H54 (cell line): ENCODE data around the gene ESF1.
"Not testable (repeated sequence)": the region's sequence is repeated elsewhere in the genome, so short reads cannot be mapped to it uniquely, and the experiment has no call there.

Experiments
- DNase-seq: peaks from one replicate; pipeline ENCODE4 v3.0.0; 2011; ENCODE audit warnings: low spot score, mixed read lengths; ENCODE audit not compliant: insufficient read length
- FAIRE-seq: peaks from 3 replicates; lab custom pipeline; 2011; peaks lifted over from hg19 to GRCh38; lab: Jason Lieb, UNC
- POLR2A ChIP-seq: IDR thresholded peaks from 2 replicates; pipeline ENCODE4 v1.6.1; 2011; ENCODE audit warnings: low read depth, mild to moderate bottlenecking, low read length

The ESF1 gene

DNA sequence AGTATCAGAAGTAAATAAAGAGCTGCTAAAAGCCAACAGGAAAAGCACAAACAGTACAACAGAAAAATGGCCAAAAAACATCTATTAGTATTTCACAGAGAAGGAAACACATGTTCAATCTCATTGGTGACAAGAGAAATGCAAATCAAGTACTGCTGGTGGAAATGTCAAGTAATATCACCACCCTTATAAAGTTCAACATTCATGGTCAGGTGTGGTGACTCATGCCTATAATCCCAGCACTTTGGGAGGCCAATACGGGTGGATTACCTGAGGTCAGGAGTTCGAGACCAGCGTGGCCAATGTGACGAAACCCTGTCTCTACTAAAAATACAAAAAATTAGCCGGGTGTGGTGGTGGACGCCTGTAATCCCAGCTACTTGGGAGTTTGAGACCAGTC, 42.8 kb downstream of the ESF1 start:
- DNase-seq: no peak
- no peak for FAIRE-seq
- no peak for TF ChIP-seq POLR2A

DNA sequence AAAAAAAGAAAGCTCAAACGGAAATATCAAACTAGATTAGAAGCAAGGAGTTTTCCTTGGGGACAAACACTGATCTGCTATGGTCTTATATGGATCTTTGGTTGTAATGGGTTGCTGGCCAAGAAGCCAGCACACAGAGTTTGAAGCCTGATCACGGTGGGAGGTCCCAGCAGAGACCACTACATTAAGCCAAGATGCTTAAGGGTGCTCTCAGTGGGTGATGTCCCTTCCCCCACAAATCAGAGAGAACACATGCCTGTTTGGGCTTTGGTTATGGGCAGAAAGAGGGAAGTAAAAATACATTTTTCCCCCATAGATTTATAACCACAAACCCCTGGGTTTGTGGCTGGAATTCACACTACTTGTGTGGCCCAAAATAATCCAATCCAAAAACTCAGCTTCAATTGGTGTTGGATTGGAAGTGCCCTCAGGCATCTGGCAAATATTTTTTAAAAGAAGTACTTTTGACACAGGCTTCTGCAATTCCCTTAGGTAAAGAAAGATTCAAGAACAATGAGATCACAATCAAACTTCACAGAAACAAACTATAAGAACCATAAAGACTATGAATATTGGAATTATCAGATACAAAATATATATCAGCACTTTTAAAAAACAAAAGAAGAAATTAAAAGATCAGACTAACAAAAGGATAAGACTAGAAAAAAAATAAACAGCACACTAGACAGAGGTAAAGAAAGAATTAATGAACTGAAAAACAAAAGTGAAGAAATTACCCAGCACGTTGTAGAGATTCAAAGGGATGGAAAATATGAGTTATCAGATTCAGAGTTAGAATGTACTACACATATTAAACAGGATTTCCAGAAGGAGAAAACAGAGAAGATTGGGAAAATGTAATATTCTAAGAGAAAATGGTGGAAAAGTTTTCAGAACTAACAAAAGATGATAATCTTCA, 44.7 kb downstream of the ESF1 start:
- FAIRE-seq (no peak), DNase-seq (no peak)
- no peak for TF ChIP-seq POLR2A

DNA sequence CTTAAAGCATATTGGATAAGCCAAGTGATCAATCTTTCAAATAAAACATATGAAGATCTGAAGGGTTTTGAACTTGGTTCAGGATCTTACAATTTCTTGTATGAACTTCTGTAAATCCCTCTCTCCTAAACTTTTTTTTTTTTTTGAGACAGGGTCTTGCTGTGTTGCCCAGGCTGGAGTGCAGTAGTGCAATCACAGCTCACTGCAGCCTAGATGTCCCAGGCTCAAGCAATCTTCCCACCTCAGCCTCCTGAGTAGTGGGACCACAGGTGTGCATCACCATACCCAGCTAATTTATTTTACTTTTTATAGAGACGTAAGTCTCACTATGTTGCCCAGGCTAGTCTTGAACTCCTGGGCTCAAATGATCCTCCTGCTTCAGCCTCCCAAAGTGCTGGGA, 46.5 kb downstream of the ESF1 start:
- not testable (repeated sequence) for FAIRE-seq, DNase-seq

DNA sequence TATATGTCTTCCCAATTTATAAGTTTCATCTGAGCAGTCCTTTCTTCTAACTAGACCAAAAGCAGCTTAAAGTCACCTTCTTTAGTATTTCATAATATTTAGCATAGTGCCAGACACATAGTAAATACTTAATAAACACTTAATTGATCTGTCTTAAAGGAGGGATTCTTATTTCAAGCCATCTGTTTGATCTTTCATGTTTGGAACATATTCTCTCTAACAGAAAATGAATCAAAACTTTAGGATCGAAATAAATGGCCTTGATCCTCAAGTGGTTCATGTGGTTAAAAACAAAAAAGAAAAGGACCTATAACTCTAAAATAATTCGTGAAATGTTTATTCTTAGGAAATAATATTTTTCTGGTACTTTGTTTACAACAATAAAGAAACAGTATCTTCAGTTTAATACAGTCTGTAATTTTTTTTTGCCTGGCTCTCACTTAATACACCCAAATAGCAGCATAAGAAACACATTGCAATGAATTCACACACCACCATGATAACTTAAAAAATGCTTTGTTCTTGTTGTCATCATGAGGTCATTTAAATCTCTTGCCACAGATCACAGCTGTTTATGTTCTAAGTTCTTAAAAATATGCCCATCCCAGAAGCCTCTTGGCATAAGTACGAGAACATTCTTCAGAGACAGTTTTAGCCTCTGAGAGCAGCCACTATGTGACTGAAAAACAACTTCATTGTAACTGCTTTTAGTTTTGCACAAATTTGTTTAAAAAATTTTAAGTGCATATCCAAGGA, 48.1 kb downstream of the ESF1 start:
- no peak for FAIRE-seq
- no peak for TF ChIP-seq POLR2A
- DNase-seq: no peak

DNA sequence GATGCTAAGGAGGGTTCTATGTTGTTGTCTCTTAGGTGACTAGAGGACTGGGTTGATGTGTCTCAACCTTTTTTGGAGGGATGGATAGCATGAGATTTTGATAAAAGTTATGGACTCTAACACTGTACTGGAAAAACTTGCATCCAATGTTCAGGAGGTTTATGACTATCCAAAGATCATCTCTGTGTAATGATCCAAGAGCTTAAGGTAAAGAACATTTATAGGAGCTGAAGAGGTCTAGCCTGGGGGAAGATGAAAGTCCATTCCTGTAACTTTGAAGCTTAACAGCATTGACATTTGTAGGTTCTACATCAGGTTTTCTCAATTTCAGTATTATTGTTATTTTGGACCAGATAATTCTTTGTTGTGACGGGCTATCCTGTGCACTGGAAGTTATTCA, 48.9 kb downstream of the ESF1 start:
- no peak for TF ChIP-seq POLR2A
- FAIRE-seq: no peak

DNA sequence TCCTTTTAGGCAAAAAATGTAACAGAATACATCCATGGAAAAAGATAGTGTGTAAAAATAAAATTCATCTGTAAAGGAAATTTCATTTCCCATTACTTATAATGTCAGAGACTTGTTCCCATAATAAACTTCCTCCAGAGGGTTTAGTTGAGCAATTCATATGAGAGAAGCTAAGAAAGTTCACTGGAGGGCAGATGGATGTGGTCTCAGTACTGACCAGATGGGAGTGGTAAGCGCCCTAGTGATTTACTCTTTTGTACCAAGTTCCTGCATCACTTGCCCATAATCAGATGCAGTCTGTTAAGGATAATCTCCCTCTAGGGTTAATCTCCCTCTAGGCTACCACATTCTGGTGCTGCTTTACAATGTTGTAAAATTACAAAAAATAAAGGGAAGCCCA, 61.7 kb downstream of the ESF1 start:
- TF ChIP-seq POLR2A: no peak
- no peak for DNase-seq
- FAIRE-seq: no peak

More for the DNA sequence above, 48.9 kb downstream of the ESF1 start:
- no peak for DNase-seq

DNA sequence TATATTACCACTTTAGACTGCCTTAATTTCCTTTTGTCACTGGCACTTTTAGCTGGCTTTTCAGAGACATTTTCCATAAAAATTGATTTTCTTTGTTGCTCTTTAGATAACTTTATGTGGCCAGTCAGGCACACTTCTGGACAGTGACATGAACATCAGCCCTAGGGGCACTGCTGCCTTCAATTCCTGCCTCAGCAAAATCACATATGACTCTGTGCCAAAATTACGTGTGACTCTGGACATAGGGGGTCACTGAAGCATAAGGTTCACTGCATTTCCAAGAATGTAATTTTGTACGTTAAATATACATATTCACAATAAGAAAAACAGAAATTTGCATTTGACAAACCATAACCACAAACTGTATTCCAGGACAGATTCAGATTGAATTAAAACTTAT, 66.5 kb downstream of the ESF1 start:
- TF ChIP-seq POLR2A: no peak
- no peak for DNase-seq
- FAIRE-seq: no peak

DNA sequence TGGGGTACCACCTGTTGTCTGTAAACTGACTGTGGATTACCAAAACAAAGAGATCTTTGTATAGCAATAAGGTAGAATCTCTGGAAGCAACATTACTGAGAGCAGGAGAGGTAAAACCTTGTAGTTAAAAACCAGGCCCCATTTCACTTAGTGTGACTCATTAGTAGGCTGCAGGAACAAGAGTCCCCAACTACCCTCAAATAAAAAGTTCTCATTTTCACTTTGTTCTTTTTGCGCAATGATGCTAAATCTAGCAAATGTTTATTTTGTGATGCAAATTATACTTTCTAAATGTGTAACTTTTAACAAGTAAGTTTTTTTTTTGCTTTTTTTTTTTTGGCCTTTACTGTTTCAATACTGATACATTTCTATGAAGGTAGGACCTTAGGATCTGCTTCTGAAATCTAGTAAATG, 67.1 kb downstream of the ESF1 start:
- FAIRE-seq (no peak), DNase-seq (no peak)
- TF ChIP-seq POLR2A: no peak

DNA sequence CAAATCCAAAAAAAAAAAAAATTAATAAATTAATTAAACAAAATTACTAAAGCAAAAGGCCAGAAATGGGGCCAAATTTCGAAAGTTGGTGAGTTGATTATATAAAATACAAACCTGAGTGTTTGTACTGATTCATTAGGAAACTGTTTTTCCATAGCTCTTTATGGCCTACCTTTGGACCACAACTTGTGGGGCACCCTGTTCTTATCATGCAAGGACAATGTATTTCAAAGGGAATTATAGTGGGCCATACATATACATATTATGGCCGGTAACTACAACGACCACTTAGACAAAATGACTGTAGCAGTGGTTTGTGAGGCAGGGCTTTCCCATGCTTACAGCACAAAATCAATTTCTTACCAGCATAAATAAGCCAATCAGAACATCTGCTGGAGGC, 69.5 kb downstream of the ESF1 start:
- no peak for FAIRE-seq
- no peak for TF ChIP-seq POLR2A
- DNase-seq: no peak

DNA sequence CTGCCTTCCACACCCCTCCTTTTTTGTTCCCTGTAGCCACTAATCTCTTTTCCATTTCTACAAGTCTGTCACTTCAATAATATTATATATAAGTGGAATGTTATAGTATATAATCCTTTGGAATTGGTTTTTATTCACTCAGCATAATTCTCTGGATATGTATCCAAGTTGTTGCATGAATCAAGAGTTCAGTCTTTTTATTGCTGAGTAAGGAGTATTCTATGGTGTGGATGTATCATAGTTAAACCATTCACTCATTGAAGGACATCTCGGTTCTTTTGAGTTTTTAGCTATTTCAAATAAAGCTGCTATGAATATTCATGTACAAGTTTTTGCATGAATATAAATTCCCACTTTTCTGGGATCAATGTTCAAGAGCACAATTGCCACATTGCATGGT, 76.5 kb downstream of the ESF1 start:
- no peak for FAIRE-seq
- DNase-seq: no peak
- no peak for TF ChIP-seq POLR2A

DNA sequence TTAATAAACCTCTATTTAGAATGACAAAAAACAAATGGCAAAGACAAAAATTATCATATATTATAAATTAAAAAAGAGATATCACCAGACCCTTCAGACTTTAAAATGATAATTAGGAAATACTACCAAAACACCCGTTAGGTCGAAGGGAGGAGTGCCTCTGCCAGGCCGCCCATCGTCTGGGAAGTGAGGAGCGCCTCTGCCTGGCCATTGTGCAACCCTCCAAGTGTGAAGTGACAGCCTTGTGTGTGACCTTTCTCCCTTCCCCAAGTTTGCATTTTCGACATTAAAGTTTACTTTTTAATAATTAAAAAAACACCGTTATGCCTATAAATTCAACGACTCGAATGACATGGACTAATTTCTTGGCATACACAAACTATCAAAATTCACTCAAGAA, 81.5 kb downstream of the ESF1 start:
- TF ChIP-seq POLR2A: no peak
- DNase-seq (no peak), FAIRE-seq (no peak)

DNA sequence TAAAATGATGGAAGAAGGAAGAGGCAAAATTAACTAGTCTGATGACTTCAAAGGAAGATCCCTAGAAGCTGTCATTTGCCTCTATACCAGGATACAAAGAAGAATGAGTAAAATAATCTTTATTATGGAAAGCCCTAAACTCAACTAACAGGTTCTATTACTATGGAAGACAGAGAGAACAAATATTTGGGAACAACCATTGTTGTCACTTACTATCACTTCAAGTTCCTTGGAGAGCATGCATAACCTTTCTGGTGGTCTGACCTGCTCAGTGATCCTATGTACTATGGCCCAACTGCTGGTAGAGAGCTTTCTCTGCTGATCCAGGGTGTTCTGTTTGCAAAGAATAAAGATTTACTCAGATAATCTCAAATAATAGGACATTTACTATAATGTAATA, 83.2 kb downstream of the ESF1 start:
- FAIRE-seq (no peak), DNase-seq (no peak)
- TF ChIP-seq POLR2A: no peak

DNA sequence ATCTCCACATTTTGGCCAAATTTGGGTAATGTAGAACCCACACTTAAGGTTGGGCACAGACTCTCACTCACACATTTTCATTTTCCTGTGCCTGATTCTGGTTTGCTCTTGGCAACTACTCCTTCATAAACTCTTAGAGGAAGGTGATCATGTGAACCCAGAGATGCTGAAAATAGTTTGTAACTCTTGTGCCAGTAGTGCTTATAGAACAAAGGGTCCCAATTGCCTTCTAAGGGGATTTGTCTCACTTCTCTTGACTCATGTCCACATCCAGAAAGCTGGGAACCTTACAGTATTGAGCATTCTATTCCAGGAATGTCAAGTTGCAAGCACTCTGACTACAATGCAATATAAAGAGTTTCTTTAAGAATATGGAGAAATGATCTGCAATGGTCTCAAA, 84.0 kb downstream of the ESF1 start:
- DNase-seq (no peak), FAIRE-seq (no peak)
- TF ChIP-seq POLR2A: no peak

DNA sequence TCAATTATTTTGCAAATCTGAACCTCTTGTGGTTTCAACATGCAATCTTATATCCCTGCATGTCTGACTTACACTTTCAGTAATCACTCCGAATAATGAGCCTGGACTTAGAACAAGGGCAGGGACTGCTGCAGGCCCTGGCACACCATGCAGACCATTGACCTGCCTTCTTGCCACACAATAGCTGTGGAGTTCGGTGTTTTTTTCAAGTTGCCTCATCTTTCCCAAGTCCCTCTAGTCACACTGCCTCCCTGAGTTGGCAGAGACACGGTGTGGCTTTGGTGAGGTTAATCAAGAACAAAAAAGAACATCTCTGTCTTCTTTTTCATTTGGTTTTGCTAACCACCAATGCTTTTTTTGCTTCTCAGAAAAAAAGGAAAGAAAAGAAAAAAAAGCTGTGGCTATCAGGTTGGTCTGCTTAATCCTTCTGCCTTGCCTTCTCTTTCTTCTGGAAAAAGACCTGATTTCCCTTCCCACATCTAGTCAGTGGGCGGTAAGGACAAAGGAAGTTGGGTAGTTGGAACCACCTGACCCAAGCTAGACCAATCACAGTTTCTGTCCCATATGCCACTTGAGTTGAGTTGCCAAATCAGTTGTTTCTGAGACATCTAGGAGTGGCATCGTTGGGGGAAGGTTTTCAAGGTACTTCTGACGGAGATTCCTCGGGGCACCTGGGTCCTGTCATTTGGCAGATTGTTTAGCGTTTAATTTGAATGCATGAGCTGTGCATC, 90.1 kb downstream of the ESF1 start:
- FAIRE-seq (no peak), DNase-seq (no peak)
- no peak for TF ChIP-seq POLR2A
